ENCODE results near the gene XPA. TPM values are rescaled to one million over a fixed set of nuclear protein-coding genes. Genes with fewer than 3 reads are reported as not detected.

The XPA gene
- total and polyA plus RNA-seq, 4 donors, result 6.6 to 19.6 (median 6.8) TPM

DNA sequence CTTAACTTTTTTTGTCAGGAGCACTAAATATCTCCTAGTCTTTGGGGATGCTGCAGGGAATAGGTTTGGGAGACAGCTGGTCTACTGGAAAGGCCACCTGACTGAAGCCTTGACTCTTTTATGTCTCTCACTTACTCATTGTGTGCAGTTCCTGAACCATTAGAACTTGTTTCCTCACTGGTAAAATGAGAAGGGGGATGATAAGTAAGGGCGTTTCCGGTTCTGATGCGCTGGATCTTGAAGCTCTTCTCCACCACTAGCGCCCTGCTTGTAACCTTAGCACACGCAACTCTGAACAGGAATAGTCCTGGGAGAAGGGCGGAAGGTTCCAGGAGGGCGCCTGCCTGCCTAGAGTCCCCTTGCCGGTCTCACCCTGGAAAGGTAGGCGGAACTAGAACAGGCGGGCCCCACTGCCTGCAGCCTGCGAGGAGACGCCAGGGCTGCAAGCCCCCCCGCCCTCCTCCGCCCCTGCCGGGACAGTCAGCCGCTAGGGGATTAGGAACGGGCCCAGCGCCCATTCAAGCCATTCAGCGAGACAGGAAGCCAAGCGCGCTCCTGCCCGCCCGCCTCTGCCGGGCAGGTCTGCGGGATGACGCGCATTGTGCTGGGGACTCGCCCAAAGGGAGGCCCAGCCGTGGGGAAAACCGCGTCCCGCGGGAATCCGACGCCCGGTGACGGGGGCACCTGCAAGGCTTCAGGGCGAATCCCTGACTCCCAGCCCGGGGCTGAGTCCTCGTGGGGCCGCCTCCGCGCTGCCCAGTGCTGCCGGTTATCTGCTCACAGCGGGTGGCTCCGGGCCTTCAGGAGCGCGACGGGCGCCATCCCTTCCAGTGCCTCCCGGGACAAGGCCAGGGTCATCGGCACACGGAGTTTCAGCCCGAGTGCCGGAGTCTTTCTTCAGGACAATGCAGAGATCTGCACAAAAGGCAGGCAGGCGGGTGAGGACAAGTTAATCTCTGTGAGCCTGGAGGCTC is 44.0 kb upstream of the XPA start:
- Histone ChIP-seq H3K27ac (ENCODE audit: low read depth in 1 of 2, low read length in 2 of 2) (no peak overlapping the region), H3K4me3 (ENCODE audit: low read depth in 1 of 3, low read length in 3 of 3) (peak overlapping the region; percentile 36 to 53 (median 46)), H3K9me3 (ENCODE audit: control insufficient read depth in 4 of 4, low read length in 3 of 4) (peaks cover 0 to 6% (median 5%) of the 10 kb centered on the region in 4 donors), H3K36me3 (ENCODE audit: control insufficient read depth in 4 of 4, insufficient read depth in 3 of 4, low read depth in 1 of 4, low read length in 3 of 4) (no peaks in the 10 kb centered on the region), H3K4me1 (ENCODE audit: control insufficient read depth in 4 of 4, insufficient read depth in 4 of 4, low read length in 3 of 4) (peaks cover 0 to 10% (median 6%) of the 10 kb centered on the region in 4 donors), H3K27me3 (ENCODE audit: control insufficient read depth in 4 of 4, insufficient read depth in 4 of 4, low read length in 3 of 4) (no peaks in the 10 kb centered on the region), H3K9ac (ENCODE audit: low read depth in 1 of 2, low read length in 2 of 2) (no peak overlapping the region)
- peak; percentile 39 for DNase-seq (ENCODE audit: low spot score)
- 11% methylated on average over 56 of the region's 56 CpGs for WGBS
- TF ChIP-seq FOXA1 (IDR thresholded peaks at IDR 0.05), result no peak
- no peak for TF ChIP-seq FOXA2 (IDR thresholded peaks at IDR 0.05)
- TF ChIP-seq YY1 (IDR thresholded peaks at IDR 0.05), result peak; percentile 36
- TF ChIP-seq, protein P1, sequence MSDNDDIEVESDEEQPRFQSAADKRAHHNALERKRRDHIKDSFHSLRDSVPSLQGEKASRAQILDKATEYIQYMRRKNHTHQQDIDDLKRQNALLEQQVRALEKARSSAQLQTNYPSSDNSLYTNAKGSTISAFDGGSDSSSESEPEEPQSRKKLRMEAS (IDR thresholded peaks at IDR 0.05), result no peak
- TF ChIP-seq REST (IDR thresholded peaks at IDR 0.05), result no peak
- TF ChIP-seq JUND (IDR thresholded peaks at IDR 0.05), result no peak
- TF ChIP-seq RAD21 (IDR thresholded peaks at IDR 0.05), result peak in 1 of 2 donors; percentile 39
- no peak for TF ChIP-seq TAF1 (conservative IDR thresholded peaks at IDR 0.05)

DNA sequence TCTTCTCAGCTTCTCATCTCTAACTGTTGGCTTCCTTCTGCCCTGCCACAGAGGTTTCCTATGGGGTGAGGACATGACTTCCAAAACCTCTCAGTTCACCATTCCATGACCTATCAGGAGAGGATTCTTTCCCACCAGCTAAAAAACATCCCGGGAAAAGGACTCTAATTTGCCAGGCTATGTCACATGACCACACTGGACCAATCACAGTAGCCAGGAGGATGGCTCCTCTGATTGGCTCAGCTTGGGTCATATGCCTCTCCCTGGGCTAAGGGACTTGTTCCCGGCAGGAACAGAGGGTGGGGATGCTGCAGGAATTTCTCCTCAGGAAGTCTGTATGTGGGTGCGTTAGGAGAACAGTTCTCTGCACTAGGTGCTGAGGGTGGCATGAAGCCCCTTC is 40.3 kb upstream of the XPA start:
- H3K27me3 ChIP-seq (ENCODE audit: control insufficient read depth in 4 of 4, insufficient read depth in 4 of 4, low read length in 3 of 4), result no peaks in the 10 kb centered on the region
- H3K27ac ChIP-seq (ENCODE audit: low read depth in 1 of 2, low read length in 2 of 2), result no peak overlapping the region
- no peak for DNase-seq (ENCODE audit: low spot score)
- H3K9ac ChIP-seq (ENCODE audit: low read depth in 1 of 2, low read length in 2 of 2), result no peak overlapping the region
- no peaks in the 10 kb centered on the region for H3K36me3 ChIP-seq (ENCODE audit: control insufficient read depth in 4 of 4, insufficient read depth in 3 of 4, low read depth in 1 of 4, low read length in 3 of 4)
- TF ChIP-seq RAD21 (IDR thresholded peaks at IDR 0.05), result no peak
- TF ChIP-seq HNF4A (conservative IDR thresholded peaks at IDR 0.05), result no peak
- TF ChIP-seq EGR1 (IDR thresholded peaks at IDR 0.05; ENCODE audit: low read depth in 2 of 2), result no peak
- no peak for TF ChIP-seq TAF1 (conservative IDR thresholded peaks at IDR 0.05)
- TF ChIP-seq ATF3 (IDR thresholded peaks at IDR 0.05), result no peak
- TF ChIP-seq JUND (IDR thresholded peaks at IDR 0.05), result no peak
- TF ChIP-seq YY1 (IDR thresholded peaks at IDR 0.05), result no peak
- TF ChIP-seq HNF4G (IDR thresholded peaks at IDR 0.05), result no peak
- TF ChIP-seq FOXA1 (IDR thresholded peaks at IDR 0.05), result no peak
- TF ChIP-seq, protein P1 (IDR thresholded peaks at IDR 0.05), result no peak
- no peak for TF ChIP-seq NR2F2 (IDR thresholded peaks at IDR 0.05)
- no peak overlapping the region for H3K4me3 ChIP-seq (ENCODE audit: low read depth in 1 of 3, low read length in 3 of 3)
- peaks cover 0 to 2% (median 1%) of the 10 kb centered on the region in 4 donors for H3K9me3 ChIP-seq (ENCODE audit: control insufficient read depth in 4 of 4, low read length in 3 of 4)
- H3K4me1 ChIP-seq (ENCODE audit: control insufficient read depth in 4 of 4, insufficient read depth in 4 of 4, low read length in 3 of 4), result peaks cover 0 to 10% (median 6%) of the 10 kb centered on the region in 4 donors
- WGBS, result 52% methylated on average over 3 of the region's 3 CpGs
